Amygdala (tissue), 56 donors: Measurements from ENCODE around the gene GIMAP2.
"Not testable (repeated sequence)": the region's sequence is repeated elsewhere in the genome, so short reads cannot be mapped to it uniquely, and the experiment has no call there.

Experiments used
- DNase-seq, 56 donors: peaks; one replicate each; lab custom pipeline; 2025; lab: John Stamatoyannopoulos, UW

The GIMAP2 gene

DNA sequence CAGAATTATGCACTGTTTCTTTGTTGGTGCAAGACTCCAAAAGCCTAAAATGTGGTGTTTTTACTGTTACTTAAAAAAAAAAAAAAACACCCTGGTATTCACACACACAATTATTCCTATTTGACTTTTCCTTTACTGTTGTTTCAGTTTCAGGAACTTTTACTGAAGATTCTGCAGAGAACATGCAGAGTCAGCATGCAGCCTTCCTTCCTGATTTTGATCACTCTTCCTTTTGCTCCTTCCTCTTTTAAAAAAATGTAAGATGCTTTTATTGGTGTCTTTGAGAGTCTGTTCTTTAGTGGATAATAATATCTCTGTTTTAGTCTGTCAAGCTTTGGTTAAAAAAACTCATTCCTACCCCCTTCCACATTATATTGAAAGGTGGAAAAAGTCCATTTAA lies 9.2 kb upstream of the GIMAP2 start:
- DNase-seq = peak in 1 of 56 donors; percentile 6

DNA sequence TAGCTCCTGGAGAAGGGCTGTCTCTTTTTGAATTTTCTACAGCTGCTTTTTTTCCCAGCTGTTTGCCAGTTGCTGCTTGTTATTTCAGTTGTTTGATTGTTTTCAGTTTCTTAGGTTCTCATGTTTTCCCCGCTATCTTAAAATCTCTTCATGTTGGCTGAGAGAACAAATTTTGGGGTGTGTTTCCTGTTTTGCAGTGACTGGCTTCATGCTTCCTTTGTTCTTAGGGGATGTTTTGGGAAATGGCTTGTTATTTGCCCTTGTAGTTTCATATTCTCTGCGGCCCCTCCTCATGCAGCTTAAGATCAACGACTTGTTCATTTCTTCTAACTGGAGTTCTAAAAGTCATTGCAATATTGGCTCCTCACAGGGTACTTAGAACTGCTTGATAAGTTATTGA lies 8.7 kb upstream of the GIMAP2 start:
- not testable (repeated sequence) for DNase-seq

GRCh38 chr7:150678601-150679000 lies 6.9 kb upstream of the GIMAP2 start:
- not testable (repeated sequence) for DNase-seq

DNA sequence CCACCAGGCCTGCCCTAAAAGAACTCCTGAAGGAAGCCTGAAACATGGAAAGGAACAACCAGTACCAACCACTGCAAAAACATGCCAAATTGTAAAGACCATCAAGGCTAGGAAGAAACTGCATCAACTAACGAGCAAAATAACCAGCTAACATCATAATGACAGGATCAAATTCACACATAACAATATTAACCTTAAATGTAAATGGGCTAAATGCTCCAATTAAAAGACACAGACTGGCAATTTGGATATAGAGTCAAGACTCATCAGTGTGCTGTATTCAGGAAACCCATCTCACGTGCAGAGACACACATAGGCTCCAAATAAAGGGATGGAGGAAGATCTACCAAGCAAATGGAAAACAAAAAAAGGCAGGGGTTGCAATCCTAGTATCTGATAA lies 5.1 kb upstream of the GIMAP2 start:
- DNase-seq = not testable (repeated sequence)

DNA sequence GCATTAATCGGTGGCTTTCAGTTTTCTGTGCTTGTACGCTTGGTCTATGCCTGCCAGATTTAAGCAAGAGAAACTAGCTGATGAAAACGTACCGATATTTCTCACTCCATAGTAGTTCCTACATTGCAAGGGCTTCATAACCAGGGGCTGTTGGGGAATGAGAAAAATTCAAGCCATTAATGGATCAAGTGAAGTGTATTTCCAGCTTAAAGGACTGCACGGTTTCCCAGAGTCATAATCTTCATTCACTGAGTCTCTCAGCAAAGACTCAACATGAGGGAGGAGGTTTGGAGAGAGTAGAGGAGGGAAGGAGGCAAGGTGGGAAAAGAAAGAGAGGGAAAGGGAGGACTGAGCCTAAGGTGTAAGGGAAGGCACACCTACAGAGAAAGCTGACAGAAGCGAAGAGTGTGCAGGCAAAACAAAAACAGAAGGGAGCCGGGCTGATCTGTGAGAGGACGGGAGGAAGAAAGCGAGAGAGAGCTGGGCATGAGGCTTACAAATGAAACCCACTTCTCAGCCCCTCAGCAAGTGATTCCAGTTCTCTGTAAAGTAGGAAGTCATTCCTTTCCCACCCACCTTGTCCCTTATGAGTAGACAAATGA lies 625 bp downstream of the GIMAP2 start:
- no peak for DNase-seq

GRCh38 chr7:150688630-150689029 lies 3.1 kb downstream of the GIMAP2 start:
- DNase-seq = no peak

DNA sequence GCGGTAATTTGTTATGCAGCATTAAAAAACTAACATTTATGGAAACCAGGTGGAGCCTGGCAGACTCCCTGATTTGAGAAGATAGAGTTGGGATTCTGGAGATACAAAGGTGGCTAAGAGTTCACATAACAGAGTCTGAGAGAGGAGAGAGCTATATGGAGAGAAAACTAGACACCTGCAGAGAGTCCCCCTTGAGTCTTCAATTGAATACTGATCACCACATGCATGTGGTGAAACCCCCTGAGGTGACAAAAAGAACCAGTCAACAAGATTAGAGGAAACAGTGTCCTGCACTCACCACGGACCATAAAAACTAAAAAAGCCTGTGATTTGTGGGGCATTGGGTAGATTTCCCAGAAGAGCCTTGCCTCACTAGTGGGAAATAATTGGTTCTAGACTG lies 10.1 kb downstream of the GIMAP2 start:
- DNase-seq = no peak

DNA sequence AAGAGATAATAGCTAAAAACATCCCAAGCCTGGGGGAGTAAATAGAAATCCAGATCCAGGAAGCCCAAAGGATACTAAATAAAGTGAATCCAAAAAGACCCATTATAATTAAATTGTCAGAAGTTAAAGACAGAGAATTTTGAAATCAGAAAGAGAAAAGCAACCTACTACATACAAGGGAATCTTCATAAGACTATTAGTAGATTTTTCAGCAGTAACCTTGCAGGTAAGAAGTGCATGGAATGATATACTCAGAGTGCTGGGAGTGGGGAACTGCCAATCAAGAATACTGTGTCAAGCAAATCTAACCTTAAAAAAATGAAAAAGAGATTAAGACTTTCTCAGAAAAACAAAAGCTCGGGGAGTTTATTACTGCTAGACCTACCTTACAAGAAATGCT lies 17.7 kb downstream of the GIMAP2 start:
- no peak for DNase-seq

DNA sequence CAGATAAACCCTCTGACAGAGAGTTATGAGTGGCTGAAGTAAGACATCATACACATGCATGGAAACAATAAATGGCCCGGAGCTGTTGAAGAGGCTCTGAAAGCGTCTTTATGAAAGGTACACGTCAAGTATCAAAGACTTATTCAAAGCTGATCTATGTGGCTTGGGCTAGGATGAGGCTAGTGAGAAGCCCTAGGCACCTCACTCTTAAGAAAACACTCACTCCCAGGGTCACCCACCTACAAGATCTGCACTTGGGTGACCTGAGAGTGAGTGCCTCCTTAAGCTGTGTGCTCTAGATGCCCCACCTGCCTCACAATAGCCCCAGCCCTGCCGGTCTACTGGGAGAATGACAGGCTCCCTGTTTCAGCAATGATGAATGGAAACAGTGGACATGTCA lies 29.8 kb downstream of the GIMAP2 start:
- DNase-seq = no peak

DNA sequence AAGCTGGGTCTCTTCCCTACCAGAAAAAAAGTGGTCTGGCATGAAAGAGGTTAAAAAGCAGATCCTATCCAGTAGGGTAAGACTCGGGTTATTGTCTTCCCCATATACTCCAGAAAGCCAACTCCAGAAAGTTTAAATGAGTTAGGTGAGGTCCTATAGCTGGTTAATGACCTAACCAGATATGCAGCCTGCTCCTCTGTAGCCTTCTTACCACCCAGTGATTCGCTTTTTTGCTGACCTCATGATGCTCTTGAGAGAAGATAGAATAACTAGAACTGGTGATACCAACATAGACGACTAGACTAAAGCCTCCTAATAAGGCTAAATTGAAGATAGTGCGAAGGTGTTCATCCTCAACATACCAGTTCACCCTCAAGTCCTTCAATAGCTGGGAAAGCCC lies 30.2 kb downstream of the GIMAP2 start:
- no peak for DNase-seq

DNA sequence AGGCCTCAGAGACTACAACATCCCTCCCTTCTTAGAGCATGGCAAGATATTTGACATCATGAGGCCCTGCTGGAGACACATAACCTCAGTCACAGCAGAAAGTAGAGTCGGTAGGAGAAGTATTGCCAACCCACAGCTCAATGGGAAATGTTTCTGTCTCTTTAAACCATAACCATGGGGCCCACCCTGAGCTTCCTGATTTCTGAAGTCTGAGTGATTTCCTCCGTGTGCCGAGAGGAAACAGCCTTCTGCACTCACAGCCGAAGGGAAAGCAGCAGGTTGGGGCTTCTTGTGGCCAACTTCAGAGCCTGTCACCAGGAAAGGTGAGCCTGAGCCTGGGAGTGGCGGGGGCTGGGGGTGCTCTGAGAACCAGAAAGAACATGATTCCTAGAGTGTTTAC lies 30.9 kb downstream of the GIMAP2 start, which contains the start of gene GIMAP1:
Gene GIMAP1 (plus strand): TSS at position 246 of the 400 bp plus-strand sequence. CDS start 2,435 bp downstream, outside the sequence.
- peak in 1 of 56 donors; percentile 30 for DNase-seq

- DNase-seq = no peak
These were observed 31.4 kb downstream of the GIMAP2 start for GRCh38 chr7:150716939-150717338.

DNA sequence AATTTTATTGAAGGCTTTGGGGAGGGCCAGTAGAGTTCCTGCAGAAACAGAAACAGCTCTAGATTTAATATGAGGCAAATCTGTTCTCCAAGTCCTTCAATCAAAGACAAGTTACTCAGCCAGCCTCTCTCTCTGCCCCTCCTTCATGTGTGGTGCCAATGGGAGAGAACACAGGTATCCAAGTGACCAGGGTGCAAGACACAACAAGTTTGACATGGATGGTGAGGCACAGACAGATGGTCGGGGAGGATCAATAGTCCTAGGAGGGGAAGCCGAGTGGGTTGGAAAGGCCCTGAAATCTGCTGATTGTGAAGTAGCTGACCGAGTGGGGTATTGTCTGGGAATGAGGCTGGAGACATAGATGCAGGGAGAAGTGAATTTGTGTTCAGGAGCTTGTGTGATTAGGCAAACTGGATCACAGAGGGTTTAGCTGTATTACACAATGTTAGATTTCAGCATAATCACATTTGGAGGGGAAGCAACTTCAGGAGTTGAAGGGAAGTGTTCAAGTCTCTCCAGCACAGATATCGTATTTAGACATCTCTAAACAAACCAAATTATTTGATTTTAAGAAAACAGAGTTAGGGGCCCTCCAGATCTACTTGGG lies 32.4 kb downstream of the GIMAP2 start:
- DNase-seq = no peak

DNA sequence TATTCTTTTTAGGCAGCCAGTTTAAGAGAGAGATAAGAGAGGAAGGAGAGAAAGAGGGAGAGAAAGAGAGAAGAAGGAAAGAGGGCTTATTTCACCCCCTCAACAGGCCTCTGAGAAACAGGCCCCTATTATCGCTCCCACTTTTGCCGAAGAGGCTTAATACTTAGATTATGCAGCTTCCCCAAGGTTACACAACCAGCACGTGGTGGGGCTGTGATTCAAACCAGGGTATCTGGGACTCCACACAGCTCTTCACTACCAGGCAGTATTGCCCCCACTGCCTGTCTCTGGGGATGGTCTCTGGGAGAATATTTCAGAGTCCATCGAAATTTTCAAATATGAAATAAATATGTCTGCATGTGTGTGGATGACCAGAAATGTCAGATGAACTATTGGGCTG lies 33.9 kb downstream of the GIMAP2 start:
- DNase-seq = no peak

- no peak for DNase-seq
These were observed 34.7 kb downstream of the GIMAP2 start for GRCh38 chr7:150719960-150720891.

DNA sequence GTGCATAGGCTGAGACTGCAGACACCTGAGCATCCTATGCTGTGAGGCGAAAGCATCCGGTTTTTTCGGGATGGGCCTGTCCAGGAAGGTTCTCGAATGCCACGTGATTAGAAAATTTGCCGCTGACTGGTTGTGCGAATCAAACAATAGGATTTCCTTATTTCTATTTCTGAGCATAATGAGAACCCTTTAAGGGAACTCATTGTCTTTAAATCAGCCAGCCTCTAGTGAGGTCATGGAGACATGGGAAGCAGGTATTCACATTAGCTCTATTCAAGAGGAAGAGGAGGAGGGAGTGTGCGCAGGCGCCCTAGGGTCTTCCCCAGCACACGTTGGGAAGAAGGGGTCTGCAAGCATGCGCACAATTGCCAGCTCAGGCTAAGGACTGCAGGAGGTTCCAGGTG lies 36.5 kb downstream of the GIMAP2 start:
- no peak for DNase-seq

GRCh38 chr7:150722431-150722931 lies 37.0 kb downstream of the GIMAP2 start:
- peak in 3 of 56 donors; percentile 14 to 67 (median 23) for DNase-seq

GRCh38 chr7:150723467-150723866 lies 38.0 kb downstream of the GIMAP2 start:
- DNase-seq = no peak

- DNase-seq = no peak
These were observed 41.9 kb downstream of the GIMAP2 start for GRCh38 chr7:150727381-150727780.

DNA sequence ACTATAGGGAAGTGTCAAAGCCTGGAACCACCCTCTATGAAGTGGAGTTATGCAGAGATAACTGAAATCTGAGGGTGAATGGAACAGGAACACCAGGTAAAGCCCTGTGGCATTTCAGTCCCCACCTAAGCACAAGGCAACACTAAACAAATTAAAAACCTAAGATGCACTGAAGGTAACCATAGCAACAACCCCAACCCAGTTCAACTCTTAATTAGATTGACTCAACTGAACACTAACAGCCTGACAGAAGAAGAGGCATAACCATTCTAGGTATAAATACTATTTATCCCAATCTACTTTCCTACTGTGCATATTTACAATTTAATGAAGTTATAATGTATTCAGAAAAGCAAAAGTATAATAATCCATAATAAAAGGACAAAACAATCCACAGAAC lies 42.5 kb downstream of the GIMAP2 start:
- no peak for DNase-seq

DNA sequence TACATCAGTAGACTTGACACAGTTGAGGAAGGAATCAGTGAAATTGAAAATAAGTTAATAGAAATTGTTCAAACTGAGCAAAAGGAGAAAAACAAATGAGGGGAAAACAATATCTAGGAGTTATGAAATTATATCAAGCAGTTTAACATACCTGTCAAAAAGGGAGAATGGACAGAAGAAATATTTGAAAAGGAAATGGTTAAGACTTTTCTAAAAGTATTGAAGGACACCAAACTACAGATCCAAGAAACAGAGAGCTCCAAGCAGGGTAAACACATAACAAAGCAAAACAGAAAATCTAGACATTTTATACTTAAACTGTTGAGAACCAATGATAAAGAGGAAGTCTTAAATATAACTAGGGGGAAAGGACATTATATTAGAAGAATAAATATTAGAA lies 43.1 kb downstream of the GIMAP2 start:
- DNase-seq = no peak
